ENCODE results near the gene AVL9.

DNA sequence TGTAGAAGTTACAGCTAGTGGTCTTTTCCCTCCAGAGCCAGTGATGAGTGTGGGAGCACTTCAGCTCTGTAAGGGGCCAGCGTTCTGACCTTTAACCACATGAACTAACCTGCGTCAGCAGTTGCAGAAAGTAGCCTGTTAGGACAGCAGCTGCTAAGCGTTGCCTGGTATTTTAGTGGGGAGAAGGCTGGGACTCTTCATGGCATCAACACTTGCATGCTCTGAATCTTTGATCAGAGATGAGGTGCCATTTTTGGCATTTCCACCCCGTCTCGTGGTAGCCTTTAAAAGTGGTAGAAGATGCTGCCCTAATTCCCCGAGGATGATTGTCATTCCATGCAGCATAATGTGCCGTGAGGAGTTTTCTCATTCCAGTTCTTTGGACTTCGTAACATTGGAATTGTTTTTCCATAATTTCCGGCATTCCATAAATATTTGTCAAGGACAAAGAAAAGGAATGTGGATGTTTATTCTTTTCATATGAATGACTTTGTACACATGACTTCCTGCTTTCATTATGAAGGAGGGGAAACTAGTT, 92.2 kb downstream of the AVL9 start:
- TF ChIP-seq, protein P1, sequence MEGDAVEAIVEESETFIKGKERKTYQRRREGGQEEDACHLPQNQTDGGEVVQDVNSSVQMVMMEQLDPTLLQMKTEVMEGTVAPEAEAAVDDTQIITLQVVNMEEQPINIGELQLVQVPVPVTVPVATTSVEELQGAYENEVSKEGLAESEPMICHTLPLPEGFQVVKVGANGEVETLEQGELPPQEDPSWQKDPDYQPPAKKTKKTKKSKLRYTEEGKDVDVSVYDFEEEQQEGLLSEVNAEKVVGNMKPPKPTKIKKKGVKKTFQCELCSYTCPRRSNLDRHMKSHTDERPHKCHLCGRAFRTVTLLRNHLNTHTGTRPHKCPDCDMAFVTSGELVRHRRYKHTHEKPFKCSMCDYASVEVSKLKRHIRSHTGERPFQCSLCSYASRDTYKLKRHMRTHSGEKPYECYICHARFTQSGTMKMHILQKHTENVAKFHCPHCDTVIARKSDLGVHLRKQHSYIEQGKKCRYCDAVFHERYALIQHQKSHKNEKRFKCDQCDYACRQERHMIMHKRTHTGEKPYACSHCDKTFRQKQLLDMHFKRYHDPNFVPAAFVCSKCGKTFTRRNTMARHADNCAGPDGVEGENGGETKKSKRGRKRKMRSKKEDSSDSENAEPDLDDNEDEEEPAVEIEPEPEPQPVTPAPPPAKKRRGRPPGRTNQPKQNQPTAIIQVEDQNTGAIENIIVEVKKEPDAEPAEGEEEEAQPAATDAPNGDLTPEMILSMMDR (IDR thresholded peaks at IDR 0.05) = no peak
- no peak for TF ChIP-seq POLR2A (IDR thresholded peaks at IDR 0.05)
- no peak for TF ChIP-seq EP300 (IDR thresholded peaks at IDR 0.05)

All from gastroesophageal sphincter (tissue), 3 donors.